Measurements from ENCODE around the gene TAAR1.
"Not testable (repeated sequence)": the region's sequence is repeated elsewhere in the genome, so short reads cannot be mapped to it uniquely, and the experiment has no call there.

TAAR1 gene

GRCh38 chr6:132659082-132659481, at the start of gene TAAR1:
Gene TAAR1, minus strand, starts transcription at chr6:132659182. Its CDS starts 13,179 bp downstream, at chr6:132646003.
- no peak for DNase-seq (ENCODE audit: low read depth in 2 of 3, low spot score in 2 of 3)

- DNase-seq (ENCODE audit: low read depth in 2 of 3, low spot score in 2 of 3) = no peak
Observed at GRCh38 chr6:132708771-132709170, 49.8 kb upstream of the TAAR1 start.

GRCh38 chr6:132708002-132708401, 49.0 kb upstream of the TAAR1 start:
- no peak for DNase-seq (ENCODE audit: low read depth in 2 of 3, low spot score in 2 of 3)

GRCh38 chr6:132706756-132707155, 47.8 kb upstream of the TAAR1 start:
- DNase-seq (ENCODE audit: low read depth in 2 of 3, low spot score in 2 of 3) = not testable (repeated sequence)

GRCh38 chr6:132703936-132704335, 45.0 kb upstream of the TAAR1 start:
- DNase-seq (ENCODE audit: low read depth in 2 of 3, low spot score in 2 of 3) = no peak

GRCh38 chr6:132698608-132699007, 39.6 kb upstream of the TAAR1 start:
- no peak for DNase-seq (ENCODE audit: low read depth in 2 of 3, low spot score in 2 of 3)

- DNase-seq (ENCODE audit: low read depth in 2 of 3, low spot score in 2 of 3) = no peak
Observed at GRCh38 chr6:132695773-132696172, 36.8 kb upstream of the TAAR1 start.

GRCh38 chr6:132693478-132693877, 34.5 kb upstream of the TAAR1 start:
- DNase-seq (ENCODE audit: low read depth in 2 of 3, low spot score in 2 of 3) = no peak

- no peak for DNase-seq (ENCODE audit: low read depth in 2 of 3, low spot score in 2 of 3)
Observed at GRCh38 chr6:132690678-132691077, 31.7 kb upstream of the TAAR1 start.

GRCh38 chr6:132687306-132687705, 28.3 kb upstream of the TAAR1 start:
- no peak for DNase-seq (ENCODE audit: low read depth in 2 of 3, low spot score in 2 of 3)

GRCh38 chr6:132686531-132686930, 27.5 kb upstream of the TAAR1 start:
- no peak for DNase-seq (ENCODE audit: low read depth in 2 of 3, low spot score in 2 of 3)

GRCh38 chr6:132685009-132685408, 26.0 kb upstream of the TAAR1 start:
- DNase-seq (ENCODE audit: low read depth in 2 of 3, low spot score in 2 of 3) = no peak

- DNase-seq (ENCODE audit: low read depth in 2 of 3, low spot score in 2 of 3) = no peak
Observed at GRCh38 chr6:132684272-132684671, 25.3 kb upstream of the TAAR1 start.

- no peak for DNase-seq (ENCODE audit: low read depth in 2 of 3, low spot score in 2 of 3)
Observed at GRCh38 chr6:132683543-132683942, 24.6 kb upstream of the TAAR1 start.

- DNase-seq (ENCODE audit: low read depth in 2 of 3, low spot score in 2 of 3) = not testable (repeated sequence)
Observed at GRCh38 chr6:132679094-132679493, 20.1 kb upstream of the TAAR1 start.

GRCh38 chr6:132675749-132676148, 16.8 kb upstream of the TAAR1 start:
- DNase-seq (ENCODE audit: low read depth in 2 of 3, low spot score in 2 of 3) = no peak

- DNase-seq (ENCODE audit: low read depth in 2 of 3, low spot score in 2 of 3) = no peak
Observed at GRCh38 chr6:132675002-132675401, 16.0 kb upstream of the TAAR1 start.

- DNase-seq (ENCODE audit: low read depth in 2 of 3, low spot score in 2 of 3) = no peak
Observed at GRCh38 chr6:132673376-132674094, 14.6 kb upstream of the TAAR1 start.

- no peak for DNase-seq (ENCODE audit: low read depth in 2 of 3, low spot score in 2 of 3)
Observed at GRCh38 chr6:132671295-132671694, 12.3 kb upstream of the TAAR1 start.

GRCh38 chr6:132669690-132670291, 10.8 kb upstream of the TAAR1 start:
- DNase-seq (ENCODE audit: low read depth in 2 of 3, low spot score in 2 of 3) = no peak

GRCh38 chr6:132666118-132666517, 7.1 kb upstream of the TAAR1 start:
- no peak for DNase-seq (ENCODE audit: low read depth in 2 of 3, low spot score in 2 of 3)

GRCh38 chr6:132664309-132665034, 5.5 kb upstream of the TAAR1 start:
- DNase-seq (ENCODE audit: low read depth in 2 of 3, low spot score in 2 of 3) = no peak
